GM04504 (cell line): ENCODE data around the gene SCTR.

Experiments used
- DNase-seq: peaks from one replicate; pipeline ENCODE4 v3.0.0-alpha.2; 2012; ENCODE audit warnings: low read depth

Gene SCTR

GRCh38 chr2:119474371-119475224, 49.7 kb downstream of the SCTR start:
- no peak for DNase-seq

GRCh38 chr2:119473621-119474370, 50.5 kb downstream of the SCTR start:
- DNase-seq, result no peak

GRCh38 chr2:119472749-119473148, 51.5 kb downstream of the SCTR start:
- DNase-seq, result no peak

GRCh38 chr2:119469661-119470297, 54.5 kb downstream of the SCTR start:
- no peak for DNase-seq

- DNase-seq, result no peak
These were observed 55.2 kb downstream of the SCTR start for GRCh38 chr2:119469131-119469530.

- no peak for DNase-seq
These were observed 55.9 kb downstream of the SCTR start for GRCh38 chr2:119468154-119468955.

- no peak for DNase-seq
These were observed 57.9 kb downstream of the SCTR start for GRCh38 chr2:119466373-119466772.

GRCh38 chr2:119465687-119466086, 58.6 kb downstream of the SCTR start:
- no peak for DNase-seq

- no peak for DNase-seq
These were observed 59.3 kb downstream of the SCTR start for GRCh38 chr2:119464981-119465380.

- DNase-seq, result no peak
These were observed 60.3 kb downstream of the SCTR start for GRCh38 chr2:119463990-119464389.

GRCh38 chr2:119463136-119463535, 61.1 kb downstream of the SCTR start:
- DNase-seq, result no peak

- no peak for DNase-seq
These were observed 61.7 kb downstream of the SCTR start for GRCh38 chr2:119462574-119462973.

GRCh38 chr2:119461811-119462210, 62.5 kb downstream of the SCTR start:
- DNase-seq, result no peak

- no peak for DNase-seq
These were observed 64.2 kb downstream of the SCTR start for GRCh38 chr2:119460076-119460475.

GRCh38 chr2:119455066-119455718, 69.1 kb downstream of the SCTR start:
- no peak for DNase-seq

GRCh38 chr2:119453972-119454593, 70.2 kb downstream of the SCTR start:
- no peak for DNase-seq

GRCh38 chr2:119451336-119452050, 72.8 kb downstream of the SCTR start:
- DNase-seq, result no peak

- no peak for DNase-seq
These were observed 74.8 kb downstream of the SCTR start for GRCh38 chr2:119449521-119449920.

- no peak for DNase-seq
These were observed 75.7 kb downstream of the SCTR start for GRCh38 chr2:119448427-119449141.

- DNase-seq, result no peak
These were observed 78.2 kb downstream of the SCTR start for GRCh38 chr2:119446037-119446436.
